Measurements from ENCODE around the gene SH3GLB1. TPM values are rescaled to one million over a fixed set of nuclear protein-coding genes. Genes with fewer than 3 reads are reported as not detected.

Gene SH3GLB1
- total RNA-seq, 1 experiment from 2014 or later: 36.6 TPM

GRCh38 chr1:86747304-86747703 lies 42.9 kb downstream of the SH3GLB1 start:
- no peak overlapping the region for H4K91ac ChIP-seq (ENCODE audit: insufficient read length, low read depth, low read length)
- Mint-ChIP-seq H3K36me3 (ENCODE audit: insufficient read depth in 1 of 3, low read depth in 3 of 3) (peaks cover 3 to 12% (median 11%) of the 10 kb centered on the region in 3 experiments; a peak in 6 of 7 replicates), H3K9me3 (no peaks in the 10 kb centered on the region), H3K27ac (no peak overlapping the region), H3K4me3 (no peak overlapping the region), H3K4me1 (peaks cover 8% of the 10 kb centered on the region in 2 experiments; a peak in 3 of 4 replicates), H3K27me3 (ENCODE audit: low read depth) (no peaks in the 10 kb centered on the region)
- H3K9me3 ChIP-seq (ENCODE audit: control insufficient read depth, low read depth, low read length): no peaks in the 10 kb centered on the region
- H2BK12ac ChIP-seq (ENCODE audit: insufficient read length, low read depth, low read length): no peak overlapping the region
- H3K79me2 ChIP-seq (ENCODE audit: insufficient read depth, low read length): no peaks in the 10 kb centered on the region
- H3K18ac ChIP-seq (ENCODE audit: insufficient read length, low read depth, low read length): no peak overlapping the region
- H3K23me2 ChIP-seq (ENCODE audit: insufficient read length, low read depth, low read length, poor library complexity, severe bottlenecking): no peaks in the 10 kb centered on the region
- H3K23ac ChIP-seq (ENCODE audit: insufficient read length, low read depth, low read length): no peak overlapping the region
- H3K27me3 ChIP-seq (ENCODE audit: insufficient read depth, low read length): no peaks in the 10 kb centered on the region
- H2BK15ac ChIP-seq (ENCODE audit: low read depth, low read length): no peak overlapping the region
- H4K5ac ChIP-seq (ENCODE audit: insufficient read length, low read depth, low read length): no peak overlapping the region
- DNase-seq: no peak
- H2BK20ac ChIP-seq (ENCODE audit: low read depth, low read length, poor library complexity, severe bottlenecking): no peak overlapping the region
- H2BK5ac ChIP-seq (ENCODE audit: insufficient read length, low read length): no peak overlapping the region
- no peak overlapping the region for H3K27ac ChIP-seq (ENCODE audit: insufficient read length, low read depth, low read length)
- no peak overlapping the region for H3K14ac ChIP-seq (ENCODE audit: insufficient read depth, low read length)
- no peak overlapping the region for H3T11ph ChIP-seq (ENCODE audit: low read length)
- H3K56ac ChIP-seq (ENCODE audit: insufficient read length, low read depth, low read length): no peak overlapping the region
- H2BK120ac ChIP-seq (ENCODE audit: low read depth, low read length, poor library complexity, severe bottlenecking): no peak overlapping the region
- no CpG with 5 or more reads among the region's 1 CpG for WGBS (ENCODE audit: extremely low coverage, insufficient read length, low lambda C conversion rate)
- no peak for TF ChIP-seq CTCF (conservative IDR thresholded peaks at IDR 0.05)
- H2AFZ ChIP-seq (ENCODE audit: low read length): no peak overlapping the region
- no peak overlapping the region for H3K9ac ChIP-seq (ENCODE audit: extremely low read depth, insufficient read length, low read length)
- H2AK5ac ChIP-seq (ENCODE audit: insufficient read length, low read length): no peak overlapping the region
- no peaks in the 10 kb centered on the region for H4K20me1 ChIP-seq (ENCODE audit: control insufficient read depth, insufficient read depth, insufficient read length)
- no peaks in the 10 kb centered on the region for H3K79me1 ChIP-seq (ENCODE audit: insufficient read depth, low read depth, low read length, poor library complexity, severe bottlenecking)
- no peak overlapping the region for H4K8ac ChIP-seq (replicated peaks; ENCODE audit: insufficient read length, low read depth, low read length)
- no peak overlapping the region for H3K4me2 ChIP-seq (ENCODE audit: insufficient read depth, insufficient read length, low read length)
- H3K4ac ChIP-seq (ENCODE audit: low read depth, low read length): no peak overlapping the region
- H3K4me1 ChIP-seq (ENCODE audit: insufficient read depth, low read length): no peaks in the 10 kb centered on the region

Measured in H9 (cell line).